ENCODE results near the gene ZDHHC12.

The ZDHHC12 gene

DNA sequence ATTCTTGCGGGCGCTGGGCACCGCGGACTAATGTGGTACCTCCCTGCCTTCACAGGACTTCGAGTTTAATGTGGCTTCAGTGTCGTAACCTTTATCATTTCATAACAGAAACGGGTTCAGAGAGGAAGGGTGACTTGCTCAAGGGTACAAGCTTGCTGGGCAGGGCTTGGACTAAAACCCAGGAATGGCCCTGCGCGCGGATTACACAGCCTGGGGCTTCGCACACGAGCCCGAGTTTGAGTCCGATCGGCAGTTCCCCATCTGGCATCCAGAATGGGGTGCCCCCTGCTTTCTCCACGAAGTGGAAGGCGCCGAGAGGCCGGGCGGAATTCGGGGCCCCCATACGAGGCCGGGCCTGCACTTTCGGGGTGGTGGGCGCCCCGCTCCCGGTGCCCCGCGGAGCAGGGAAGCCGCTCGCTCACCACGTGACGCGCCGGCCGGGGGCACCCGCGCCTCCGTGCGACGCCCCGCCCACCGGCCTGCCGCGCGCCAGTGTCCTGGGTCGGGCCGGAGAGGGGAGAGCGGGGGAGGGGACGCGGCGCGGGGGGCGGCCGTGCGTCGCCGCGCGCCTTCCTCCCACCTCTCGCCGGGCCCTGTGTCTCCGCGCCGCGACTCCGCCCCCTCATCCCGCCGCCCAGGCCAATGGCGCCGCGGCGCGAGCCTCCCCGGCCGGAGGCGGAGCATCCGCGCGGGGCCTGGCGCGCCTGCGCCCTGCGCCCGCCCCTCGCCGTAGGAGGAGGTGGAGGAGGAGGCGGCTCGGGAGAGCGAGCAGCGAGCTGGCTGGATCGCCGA lies 35.2 kb downstream of the ZDHHC12 start, which contains the start of gene SET:
Gene SET (plus strand): TSS at position 722 of the 792 bp plus-strand sequence. CDS start 361 bp downstream, outside the sequence.
- H3K4me3 Mint-ChIP-seq, result peak within 1 kb of the TSS; percentile 82
- H3K9me3 Mint-ChIP-seq, result no peaks in the 10 kb centered on the region
- H3K27me3 Mint-ChIP-seq (ENCODE audit: low read depth, poor library complexity), result no peaks in the 10 kb centered on the region
- TF ChIP-seq, protein P1, sequence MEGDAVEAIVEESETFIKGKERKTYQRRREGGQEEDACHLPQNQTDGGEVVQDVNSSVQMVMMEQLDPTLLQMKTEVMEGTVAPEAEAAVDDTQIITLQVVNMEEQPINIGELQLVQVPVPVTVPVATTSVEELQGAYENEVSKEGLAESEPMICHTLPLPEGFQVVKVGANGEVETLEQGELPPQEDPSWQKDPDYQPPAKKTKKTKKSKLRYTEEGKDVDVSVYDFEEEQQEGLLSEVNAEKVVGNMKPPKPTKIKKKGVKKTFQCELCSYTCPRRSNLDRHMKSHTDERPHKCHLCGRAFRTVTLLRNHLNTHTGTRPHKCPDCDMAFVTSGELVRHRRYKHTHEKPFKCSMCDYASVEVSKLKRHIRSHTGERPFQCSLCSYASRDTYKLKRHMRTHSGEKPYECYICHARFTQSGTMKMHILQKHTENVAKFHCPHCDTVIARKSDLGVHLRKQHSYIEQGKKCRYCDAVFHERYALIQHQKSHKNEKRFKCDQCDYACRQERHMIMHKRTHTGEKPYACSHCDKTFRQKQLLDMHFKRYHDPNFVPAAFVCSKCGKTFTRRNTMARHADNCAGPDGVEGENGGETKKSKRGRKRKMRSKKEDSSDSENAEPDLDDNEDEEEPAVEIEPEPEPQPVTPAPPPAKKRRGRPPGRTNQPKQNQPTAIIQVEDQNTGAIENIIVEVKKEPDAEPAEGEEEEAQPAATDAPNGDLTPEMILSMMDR (IDR thresholded peaks at IDR 0.05), result no peak
- H3K36me3 Mint-ChIP-seq (ENCODE audit: low read depth), result peaks cover 22% of the 10 kb centered on the region
- peaks cover 60% of the 10 kb centered on the region for H3K4me1 Mint-ChIP-seq
- peak within 1 kb of the TSS; percentile 87 for H3K27ac Mint-ChIP-seq
- peak; percentile 97 for DNase-seq

DNA sequence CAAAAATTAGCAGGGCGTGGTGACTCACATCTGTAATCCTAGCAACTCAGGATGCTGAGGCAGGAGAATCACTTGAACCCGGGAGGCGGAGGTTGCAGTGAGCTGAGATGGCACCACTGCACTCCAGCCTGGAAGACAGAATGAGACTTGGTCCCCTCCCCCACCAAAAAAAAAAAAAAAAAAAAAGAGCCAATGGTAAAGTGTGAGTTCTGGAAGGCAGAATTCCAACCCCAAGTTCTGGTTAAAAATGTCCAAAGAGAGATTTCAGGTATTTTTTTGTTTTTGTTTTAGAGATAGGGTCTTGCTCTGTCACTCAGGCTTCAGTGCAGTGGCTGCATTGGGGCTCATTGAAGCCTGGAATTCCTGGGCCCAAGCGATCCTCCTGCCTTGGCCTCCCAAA lies 36.5 kb downstream of the ZDHHC12 start:
- no peak overlapping the region for H3K27ac Mint-ChIP-seq
- no peak for DNase-seq
- peaks cover 6% of the 10 kb centered on the region for H3K9me3 Mint-ChIP-seq
- peaks cover 66% of the 10 kb centered on the region for H3K4me1 Mint-ChIP-seq
- no peaks in the 10 kb centered on the region for H3K27me3 Mint-ChIP-seq (ENCODE audit: low read depth, poor library complexity)
- peak overlapping the region; percentile 15 for H3K4me3 Mint-ChIP-seq
- TF ChIP-seq, protein P1 (IDR thresholded peaks at IDR 0.05), result no peak
- peaks cover 13% of the 10 kb centered on the region for H3K36me3 Mint-ChIP-seq (ENCODE audit: low read depth)

DNA sequence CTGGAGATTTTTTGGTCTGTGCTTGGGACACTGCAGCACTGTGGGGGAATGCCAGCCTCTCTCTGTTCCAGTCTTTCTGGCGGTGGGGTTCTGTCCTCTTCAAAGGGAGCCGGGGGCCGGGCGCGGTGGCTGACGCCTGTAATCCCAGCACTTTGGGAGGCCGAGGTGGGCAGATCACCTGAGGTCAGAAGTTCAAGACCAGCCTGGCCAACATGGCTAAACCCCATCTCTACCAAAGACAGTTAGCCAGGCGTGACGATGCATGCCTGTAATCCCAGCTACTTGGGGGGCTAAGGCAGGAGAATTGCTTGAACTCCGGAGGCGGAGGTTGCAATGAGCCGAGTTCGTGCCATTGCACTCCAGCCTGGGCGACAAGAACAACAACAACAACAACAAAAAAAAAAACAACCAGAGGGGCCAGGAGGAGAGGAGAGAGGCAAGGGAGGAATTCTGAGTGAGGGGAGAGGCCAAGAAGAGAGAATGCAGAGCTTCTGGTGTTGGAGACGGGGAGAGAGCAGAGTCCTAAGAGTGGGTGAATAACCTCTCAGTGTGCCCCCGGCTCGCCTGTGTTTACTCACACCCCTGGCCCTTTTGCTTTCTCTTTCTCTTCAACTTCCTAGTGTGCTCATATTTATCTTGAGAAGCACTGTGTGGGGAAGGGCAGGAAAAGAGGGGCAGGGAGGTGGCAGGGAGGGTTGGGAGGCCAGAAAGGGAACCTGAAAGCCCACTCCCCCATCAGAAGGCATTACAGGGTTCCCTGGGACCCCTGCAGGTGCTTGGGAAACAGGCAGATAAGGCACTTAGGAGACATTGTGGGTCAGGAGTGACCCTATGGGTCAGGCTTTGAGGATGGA lies 38.1 kb downstream of the ZDHHC12 start:
- no peak for DNase-seq
- TF ChIP-seq, protein P1 (IDR thresholded peaks at IDR 0.05), result no peak
- Mint-ChIP-seq H3K9me3 (peaks cover 6% of the 10 kb centered on the region), H3K4me1 (peaks cover 52% of the 10 kb centered on the region), H3K27ac (peak overlapping the region; percentile 93), H3K4me3 (peak overlapping the region; percentile 95), H3K27me3 (ENCODE audit: low read depth, poor library complexity) (no peaks in the 10 kb centered on the region), H3K36me3 (ENCODE audit: low read depth) (peaks cover 5% of the 10 kb centered on the region)

DNA sequence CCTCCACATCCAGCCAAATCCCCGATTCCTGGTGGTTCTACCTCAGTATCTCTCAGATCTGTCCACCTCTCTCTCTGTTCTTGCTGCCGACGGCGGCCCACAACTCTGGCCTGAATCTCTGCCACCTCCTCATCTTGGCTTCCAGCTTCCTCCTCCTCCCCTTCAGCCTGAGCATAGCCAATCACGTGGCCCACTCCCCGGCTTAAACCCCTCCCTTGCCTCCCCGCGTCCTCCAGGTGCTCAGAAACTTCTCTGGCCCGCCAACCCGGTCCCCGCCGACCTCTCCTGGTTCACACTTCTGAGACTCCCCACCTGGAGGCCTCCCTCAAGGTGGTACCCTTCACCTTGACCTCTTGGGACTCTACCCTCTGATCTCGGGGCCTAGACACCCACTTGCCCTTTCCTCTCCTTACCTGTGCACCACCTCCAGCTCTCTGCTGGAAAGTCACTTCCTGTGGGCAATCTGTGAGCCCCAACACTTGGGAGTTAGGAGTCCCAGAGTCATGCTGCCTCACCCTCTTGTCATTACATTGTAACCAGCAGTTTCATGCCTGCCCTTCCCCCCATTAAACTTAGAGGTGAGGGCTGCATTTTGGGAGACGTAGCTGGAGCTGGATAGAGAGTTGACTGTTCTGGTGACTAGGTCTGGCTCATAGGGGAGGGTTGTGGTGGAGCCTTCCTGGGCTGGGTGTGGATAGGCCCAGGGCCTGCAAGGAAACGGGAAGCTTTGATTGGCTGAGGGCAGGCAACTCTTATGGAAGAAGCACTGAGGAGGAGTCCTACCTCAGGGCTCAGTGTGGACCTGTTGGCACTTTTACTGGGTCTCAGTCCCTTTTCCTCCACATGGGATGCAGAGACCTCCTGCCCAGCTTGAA lies 39.4 kb downstream of the ZDHHC12 start:
- H3K9me3 Mint-ChIP-seq, result peaks cover 6% of the 10 kb centered on the region
- no peaks in the 10 kb centered on the region for H3K27me3 Mint-ChIP-seq (ENCODE audit: low read depth, poor library complexity)
- H3K27ac Mint-ChIP-seq, result peak overlapping the region; percentile 94
- peak overlapping the region; percentile 95 for H3K4me3 Mint-ChIP-seq
- TF ChIP-seq, protein P1 (IDR thresholded peaks at IDR 0.05), result no peak
- H3K36me3 Mint-ChIP-seq (ENCODE audit: low read depth), result peaks cover 5% of the 10 kb centered on the region
- DNase-seq, result peak; percentile 64
- H3K4me1 Mint-ChIP-seq, result peaks cover 52% of the 10 kb centered on the region

DNA sequence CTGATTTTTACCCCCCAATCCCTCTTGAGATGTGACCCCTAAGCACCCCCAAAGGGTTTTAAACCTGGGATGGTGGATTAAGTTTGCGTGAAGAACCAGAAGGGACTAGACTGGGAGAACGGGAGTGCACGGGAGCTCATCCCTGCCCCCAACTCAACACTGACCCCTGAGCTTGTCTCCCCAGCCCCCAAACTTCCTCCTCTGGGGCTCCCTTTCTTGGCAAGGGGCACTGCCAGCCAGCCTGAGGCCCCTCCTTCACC lies 39.9 kb downstream of the ZDHHC12 start:
- H3K4me3 Mint-ChIP-seq, result peak overlapping the region; percentile 95
- H3K36me3 Mint-ChIP-seq (ENCODE audit: low read depth), result peaks cover 5% of the 10 kb centered on the region
- TF ChIP-seq, protein P1 (IDR thresholded peaks at IDR 0.05), result no peak

More for the DNA sequence above, 39.9 kb downstream of the ZDHHC12 start:
- peaks cover 6% of the 10 kb centered on the region for H3K9me3 Mint-ChIP-seq
- DNase-seq, result no peak
- H3K27ac Mint-ChIP-seq, result peak overlapping the region; percentile 94
- H3K27me3 Mint-ChIP-seq (ENCODE audit: low read depth, poor library complexity), result no peaks in the 10 kb centered on the region
- H3K4me1 Mint-ChIP-seq, result peaks cover 52% of the 10 kb centered on the region
